AG04450 (cell line): ENCODE results near the gene EXOC2. TPM values are rescaled to one million over a fixed set of nuclear protein-coding genes. Genes with fewer than 3 reads are reported as not detected.

Experiments
- CTCF ChIA-PET: fragments of 300-600, 350-600 bp; formaldehyde crosslinking; extraction: SDS; loops from one replicate; lab custom pipeline; 2022; ENCODE audit warnings: antibody characterized with exemption, inconsistent platforms; lab: Charles Lee
- POLR2A ChIA-PET: fragments of 350-600 bp; formaldehyde crosslinking; extraction: SDS; loops from one replicate; lab custom pipeline; 2021; ENCODE audit warnings: antibody characterized with exemption, inconsistent platforms; lab: Yijun Ruan, JAX
- DNase-seq: peaks from one replicate; pipeline ENCODE4 v3.0.0-alpha.2; 2011; ENCODE audit warnings: low read depth, low spot score
- H3K27ac ChIP-seq: one replicate; pipeline ENCODE4 v1.5.1; 2012; ENCODE audit warnings: low read depth, low read length, control low read depth
- H3K27me3 ChIP-seq: one replicate; pipeline ENCODE4 v1.6.0; 2012; ENCODE audit warnings: low read length; ENCODE audit not compliant: control insufficient read depth, insufficient read depth
- H3K4me3 ChIP-seq: 2 replicates; pipeline ENCODE4 v1.5.1; 2011; ENCODE audit warnings: mild to moderate bottlenecking, low read depth, low read length, control low read depth
- H3K9me3 ChIP-seq: 2 replicates; pipeline ENCODE4 v1.5.1; 2012; ENCODE audit warnings: low read length; ENCODE audit not compliant: control insufficient read depth, insufficient read depth
- CTCF ChIP-seq: IDR thresholded peaks from 2 replicates; pipeline ENCODE4 v1.5.1; 2011; ENCODE audit warnings: low read depth, low read length, control low read depth, inconsistent platforms
- polyA plus RNA-seq: library from polyadenylated mRNA; depleted of rRNA; stranded (reverse); fragments of >200 nt; gene quantifications from 2 replicates; pipeline ENCODE4 v1.2.3, GENCODE V29; 2011

Gene EXOC2
- polyA plus RNA-seq, 1 experiment, result 33.4 TPM

- POLR2A ChIA-PET, result no interaction called here
- no peak overlapping the region for H3K4me3 ChIP-seq
- no peak overlapping the region for H3K27ac ChIP-seq
- H3K27me3 ChIP-seq, result peaks cover 10% of the 10 kb centered on the region
- H3K9me3 ChIP-seq, result peaks cover 5% of the 10 kb centered on the region; the same call in 1 of the 2 replicates
- CTCF ChIA-PET, result no interaction called here
- no peak for DNase-seq
- TF ChIP-seq CTCF, result no peak
These were observed 237.8 kb downstream of the EXOC2 start for GRCh38 chr6:455006-455585.

GRCh38 chr6:454148-454991 lies 238.6 kb downstream of the EXOC2 start:
- TF ChIP-seq CTCF, result no peak
- ChIA-PET CTCF (no interaction called here), POLR2A (no interaction called here)
- no peak for DNase-seq
- Histone ChIP-seq H3K9me3 (peaks cover 10% of the 10 kb centered on the region; the same call in 1 of the 2 replicates), H3K27me3 (peaks cover 10% of the 10 kb centered on the region), H3K27ac (no peak overlapping the region), H3K4me3 (no peak overlapping the region)

GRCh38 chr6:453152-453551 lies 239.8 kb downstream of the EXOC2 start:
- Histone ChIP-seq H3K4me3 (no peak overlapping the region), H3K9me3 (peaks cover 17% of the 10 kb centered on the region; the same call in 1 of the 2 replicates), H3K27ac (no peak overlapping the region), H3K27me3 (peaks cover 10% of the 10 kb centered on the region)
- ChIA-PET CTCF (interaction anchor here (0.6 kb wide), 1 partner anchor 256 kb away, joined by 3 read pairs; no protein-coding TSS in a partner anchor), POLR2A (no interaction called here)
- TF ChIP-seq CTCF, result no peak
- no peak for DNase-seq

- Histone ChIP-seq H3K4me3 (no peak overlapping the region), H3K27me3 (peaks cover 12% of the 10 kb centered on the region), H3K9me3 (peaks cover 17% of the 10 kb centered on the region; the same call in 1 of the 2 replicates), H3K27ac (no peak overlapping the region)
- DNase-seq, result no peak
- ChIA-PET POLR2A (no interaction called here), CTCF (interaction anchor here (0.6 kb wide), 1 partner anchor 257 kb away, joined by 3 read pairs; no protein-coding TSS in a partner anchor)
- TF ChIP-seq CTCF, result no peak
These were observed 240.5 kb downstream of the EXOC2 start for GRCh38 chr6:452301-453067.
